H9 (cell line): ENCODE measurements around the gene EPHA4. TPM values are rescaled to one million over a fixed set of nuclear protein-coding genes. Genes with fewer than 3 reads are reported as not detected.

Experiments used
- DNase-seq: peaks from one replicate; pipeline ENCODE4 v3.0.0-alpha.2; 2017
- H2AFZ ChIP-seq: one replicate; pipeline ENCODE4 v1.6.1; 2013; ENCODE audit warnings: mild to moderate bottlenecking, low read length, control low read depth, moderate library complexity
- H2AK5ac ChIP-seq: 2 replicates; pipeline ENCODE4 v1.6.1; 2013; ENCODE audit warnings: low read length, control low read depth, mixed read lengths; ENCODE audit not compliant: insufficient read length
- H2BK120ac ChIP-seq: one replicate; pipeline ENCODE4 v1.6.1; 2013; ENCODE audit warnings: low read depth, mild to moderate bottlenecking, low read length, control low read depth, inconsistent platforms; ENCODE audit not compliant: poor library complexity, severe bottlenecking
- H2BK12ac ChIP-seq: 2 replicates; pipeline ENCODE4 v1.6.1; 2013; ENCODE audit warnings: low read length, control low read depth, mixed read lengths, low read depth; ENCODE audit not compliant: insufficient read length
- H2BK15ac ChIP-seq: 2 replicates; pipeline ENCODE4 v1.6.1; 2013; ENCODE audit warnings: low read depth, low read length, control low read depth
- H2BK20ac ChIP-seq: one replicate; pipeline ENCODE4 v1.6.1; 2013; ENCODE audit warnings: low read depth, mild to moderate bottlenecking, low read length, control low read depth, inconsistent platforms; ENCODE audit not compliant: poor library complexity, severe bottlenecking
- H2BK5ac ChIP-seq: 2 replicates; pipeline ENCODE4 v1.6.1; 2013; ENCODE audit warnings: low read length, control low read depth, mixed read lengths; ENCODE audit not compliant: insufficient read length
- H3K14ac ChIP-seq: 2 replicates; pipeline ENCODE4 v1.6.1; 2013; ENCODE audit warnings: low read length, control low read depth; ENCODE audit not compliant: insufficient read depth
- H3K18ac ChIP-seq: 2 replicates; pipeline ENCODE4 v1.6.1; 2013; ENCODE audit warnings: low read depth, mild to moderate bottlenecking, mixed read lengths, low read length, control low read depth; ENCODE audit not compliant: insufficient read length
- H3K23ac ChIP-seq: 2 replicates; pipeline ENCODE4 v1.6.1; 2013; ENCODE audit warnings: low read length, control low read depth, mixed read lengths, low read depth; ENCODE audit not compliant: insufficient read length
- H3K23me2 ChIP-seq: 2 replicates; pipeline ENCODE4 v1.6.1; 2013; ENCODE audit warnings: low read depth, mild to moderate bottlenecking, mixed read lengths, low read length, control low read depth; ENCODE audit not compliant: insufficient read length, poor library complexity, severe bottlenecking
- H3K27ac ChIP-seq: 2 replicates; pipeline ENCODE4 v1.5.1; 2013; ENCODE audit warnings: low read length, control low read depth, mixed read lengths, low read depth; ENCODE audit not compliant: insufficient read length
- H3K27me3 ChIP-seq: 2 replicates; pipeline ENCODE4 v1.6.1; 2013; ENCODE audit warnings: low read length, control low read depth, inconsistent platforms; ENCODE audit not compliant: insufficient read depth
- H3K4ac ChIP-seq: 2 replicates; pipeline ENCODE4 v1.6.1; 2013; ENCODE audit warnings: low read depth, mild to moderate bottlenecking, control low read depth, inconsistent platforms, low read length, moderate library complexity
- H3K4me1 ChIP-seq: 2 replicates; pipeline ENCODE4 v1.6.1; 2013; ENCODE audit warnings: low read length, control low read depth, inconsistent platforms; ENCODE audit not compliant: insufficient read depth
- H3K4me2 ChIP-seq: 2 replicates; pipeline ENCODE4 v1.6.1; 2013; ENCODE audit warnings: low read length, control low read depth, mixed read lengths; ENCODE audit not compliant: insufficient read length, insufficient read depth
- H3K56ac ChIP-seq: 2 replicates; pipeline ENCODE4 v1.6.1; 2013; ENCODE audit warnings: low read depth, mild to moderate bottlenecking, mixed read lengths, low read length, control low read depth; ENCODE audit not compliant: insufficient read length
- H3K79me1 ChIP-seq: 2 replicates; pipeline ENCODE4 v1.6.1; 2013; ENCODE audit warnings: low read depth, mild to moderate bottlenecking, moderate library complexity, low read length, control low read depth, inconsistent platforms; ENCODE audit not compliant: insufficient read depth, poor library complexity, severe bottlenecking
- H3K79me2 ChIP-seq: 2 replicates; pipeline ENCODE4 v1.6.1; 2013; ENCODE audit warnings: low read length, control low read depth, inconsistent platforms; ENCODE audit not compliant: insufficient read depth
- H3K9ac ChIP-seq: 2 replicates; pipeline ENCODE4 v1.6.1; 2013; ENCODE audit warnings: low read length, control low read depth, mixed read lengths; ENCODE audit not compliant: insufficient read length; ENCODE audit errors: extremely low read depth
- H3K9me3 ChIP-seq: one replicate; pipeline ENCODE4 v1.6.1; 2013; ENCODE audit warnings: low read depth, low read length, inconsistent platforms; ENCODE audit not compliant: control insufficient read depth
- H3T11ph ChIP-seq: one replicate; pipeline ENCODE4 v1.6.1; 2013; ENCODE audit warnings: mild to moderate bottlenecking, low read length, control low read depth, inconsistent platforms
- H4K20me1 ChIP-seq: one replicate; pipeline ENCODE4 v1.6.1; 2013; ENCODE audit not compliant: control insufficient read depth, insufficient read length, insufficient read depth
- H4K5ac ChIP-seq: 2 replicates; pipeline ENCODE4 v1.6.1; 2013; ENCODE audit warnings: low read depth, mild to moderate bottlenecking, mixed read lengths, low read length, control low read depth; ENCODE audit not compliant: insufficient read length
- H4K8ac ChIP-seq: replicated peaks from 2 replicates; pipeline ENCODE4 v1.6.1; 2013; ENCODE audit warnings: low read length, control low read depth, mixed read lengths, low read depth; ENCODE audit not compliant: insufficient read length
- H4K91ac ChIP-seq: 2 replicates; pipeline ENCODE4 v1.6.1; 2013; ENCODE audit warnings: low read depth, mild to moderate bottlenecking, moderate library complexity, mixed read lengths, low read length, control low read depth; ENCODE audit not compliant: insufficient read length
- H3K27ac Mint-ChIP-seq, 3 experiments: 2 replicates in 2 of 3; 3 replicates in 1 of 3; pipeline ENCODE4 v1.8.0; 2020 to 2021; ENCODE audit warnings: mixed read lengths in 3 of 3, mild to moderate bottlenecking in 1 of 3, moderate library complexity in 1 of 3
- H3K27me3 Mint-ChIP-seq: 2 replicates; pipeline ENCODE4 v1.8.0; 2021; ENCODE audit warnings: low read depth, mild to moderate bottlenecking, moderate library complexity, mixed read lengths
- H3K36me3 Mint-ChIP-seq, 3 experiments: 2 replicates in 2 of 3; 3 replicates in 1 of 3; pipeline ENCODE4 v1.8.0; 2020 to 2021; ENCODE audit warnings: low read depth in 3 of 3, mixed read lengths in 3 of 3; ENCODE audit not compliant: insufficient read depth in 1 of 3
- H3K4me1 Mint-ChIP-seq, 2 experiments: 2 replicates each; pipeline ENCODE4 v1.8.0; 2020; ENCODE audit warnings: mixed read lengths in 2 of 2
- H3K4me3 Mint-ChIP-seq, 2 experiments: 2 replicates in 1 of 2; 3 replicates in 1 of 2; pipeline ENCODE4 v1.8.0; 2020 to 2021; ENCODE audit warnings: mild to moderate bottlenecking in 2 of 2, mixed read lengths in 2 of 2, moderate library complexity in 1 of 2
- H3K9me3 Mint-ChIP-seq, 2 experiments: 2 replicates in 1 of 2; 3 replicates in 1 of 2; pipeline ENCODE4 v1.8.0; 2020; ENCODE audit warnings: mild to moderate bottlenecking in 2 of 2, mixed read lengths in 2 of 2, moderate library complexity in 1 of 2
- WGBS: extraction: QIAGEN DNeasy Blood & Tissue Kit; methylation state at CpG from one replicate; pipeline ENCODE4 v1.1.7; 2013; ENCODE audit warnings: missing lambda C conversion rate, low lambda C conversion rate, mixed read lengths; ENCODE audit not compliant: insufficient read length; ENCODE audit errors: extremely low coverage; 5-methylcytosine and 5-hydroxymethylcytosine counted together
- total RNA-seq: library from RNA; stranded (reverse); gene quantifications from 2 replicates; pipeline ENCODE4 v1.2.1, GENCODE V29; 2021
- TF ChIP-seq, protein P1 (sequence below): fragments of 200-600 bp; sonication (generic); conservative IDR thresholded peaks from 3 replicates; pipeline ENCODE4 v1.8.0; 2021; ENCODE audit warnings: antibody characterized with exemption, mild to moderate bottlenecking

The EPHA4 gene
- total RNA-seq, 1 experiment from 2014 or later, result 25.1 TPM

- H2BK12ac ChIP-seq, result no peak overlapping the region
- H3K79me2 ChIP-seq, result no peaks in the 10 kb centered on the region
- no peak overlapping the region for H3K27ac ChIP-seq
- Mint-ChIP-seq H3K4me3 (peak overlapping the region in 1 of 2 experiments; percentile 54; a peak in 3 of 5 replicates), H3K4me1 (peaks cover 43 to 51% of the 10 kb centered on the region in 2 experiments), H3K27me3 (peaks cover 14% of the 10 kb centered on the region), H3K36me3 (no peaks in the 10 kb centered on the region), H3K27ac (peak overlapping the region in 2 of 3 experiments; percentile 49 to 88; a peak in 3 of 7 replicates), H3K9me3 (no peaks in the 10 kb centered on the region)
- H2AK5ac ChIP-seq, result no peak overlapping the region
- no peaks in the 10 kb centered on the region for H3K27me3 ChIP-seq
- H2AFZ ChIP-seq, result no peak overlapping the region
- H3K9ac ChIP-seq, result no peak overlapping the region
- TF ChIP-seq, protein P1, sequence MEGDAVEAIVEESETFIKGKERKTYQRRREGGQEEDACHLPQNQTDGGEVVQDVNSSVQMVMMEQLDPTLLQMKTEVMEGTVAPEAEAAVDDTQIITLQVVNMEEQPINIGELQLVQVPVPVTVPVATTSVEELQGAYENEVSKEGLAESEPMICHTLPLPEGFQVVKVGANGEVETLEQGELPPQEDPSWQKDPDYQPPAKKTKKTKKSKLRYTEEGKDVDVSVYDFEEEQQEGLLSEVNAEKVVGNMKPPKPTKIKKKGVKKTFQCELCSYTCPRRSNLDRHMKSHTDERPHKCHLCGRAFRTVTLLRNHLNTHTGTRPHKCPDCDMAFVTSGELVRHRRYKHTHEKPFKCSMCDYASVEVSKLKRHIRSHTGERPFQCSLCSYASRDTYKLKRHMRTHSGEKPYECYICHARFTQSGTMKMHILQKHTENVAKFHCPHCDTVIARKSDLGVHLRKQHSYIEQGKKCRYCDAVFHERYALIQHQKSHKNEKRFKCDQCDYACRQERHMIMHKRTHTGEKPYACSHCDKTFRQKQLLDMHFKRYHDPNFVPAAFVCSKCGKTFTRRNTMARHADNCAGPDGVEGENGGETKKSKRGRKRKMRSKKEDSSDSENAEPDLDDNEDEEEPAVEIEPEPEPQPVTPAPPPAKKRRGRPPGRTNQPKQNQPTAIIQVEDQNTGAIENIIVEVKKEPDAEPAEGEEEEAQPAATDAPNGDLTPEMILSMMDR, result no peak
- peaks cover 7% of the 10 kb centered on the region; the same call in 1 of the 2 replicates for H3K4me1 ChIP-seq
- no peaks in the 10 kb centered on the region for H3K9me3 ChIP-seq
- H3K4me2 ChIP-seq, result peak overlapping the region; percentile 17
- no peak overlapping the region for H3T11ph ChIP-seq
- no peak overlapping the region for H2BK20ac ChIP-seq
- H3K56ac ChIP-seq, result no peak overlapping the region
- H3K23ac ChIP-seq, result no peak overlapping the region
- no peak overlapping the region for H4K5ac ChIP-seq
- no peaks in the 10 kb centered on the region for H3K23me2 ChIP-seq
- no peak overlapping the region for H3K14ac ChIP-seq
- H3K4ac ChIP-seq, result no peak overlapping the region
- no peak overlapping the region for H4K8ac ChIP-seq
- peak; percentile 53 for DNase-seq
- no peak overlapping the region for H2BK15ac ChIP-seq
- H3K79me1 ChIP-seq, result no peaks in the 10 kb centered on the region
- no peak overlapping the region for H3K18ac ChIP-seq
- no CpG with 5 or more reads among the region's 4 CpGs for WGBS
- H4K91ac ChIP-seq, result no peak overlapping the region
- no peak overlapping the region for H2BK120ac ChIP-seq
- H2BK5ac ChIP-seq, result no peak overlapping the region
- no peaks in the 10 kb centered on the region for H4K20me1 ChIP-seq
Measured at GRCh38 chr2:221554769-221555493, 17.2 kb downstream of the EPHA4 start.
